PC-3 (cell line): ENCODE data around the gene DHX57. TPM values are rescaled to one million over a fixed set of nuclear protein-coding genes. Genes with fewer than 3 reads are reported as not detected.
A peak's percentile ranks its signal among the peaks of the same experiment; 100 is the strongest.

Source experiments
- ATAC-seq: fragments of 200-7000 bp; cut with Tn5 transposase; 2 replicates; pipeline ENCODE4 v1.9.1; 2020; ENCODE audit warnings: mild to moderate bottlenecking, moderate library complexity
- BruUV-seq: library from RNA; stranded (reverse); fragments of 400-500 nt; replicated peaks from 2 replicates; lab custom pipeline; 2021; lab: Mats Ljungman, UMichigan
- CTCF ChIA-PET: fragments of 300-600 bp; sonication (Branson Sonifier 250); formaldehyde crosslinking; loops from one replicate; lab custom pipeline; 2022; ENCODE audit warnings: antibody characterized with exemption; lab: Charles Lee
- POLR2A ChIA-PET: fragments of 300-600 bp; sonication (Branson Sonifier 250); formaldehyde crosslinking; loops from one replicate; lab custom pipeline; 2022; ENCODE audit warnings: antibody characterized with exemption; ENCODE audit not compliant: unreplicated experiment; lab: Charles Lee
- DNase-seq: peaks from one replicate; pipeline ENCODE4 v3.0.0-alpha.2; 2015
- H2AFZ ChIP-seq: fragments of 300-600 bp; sonication (generic); 2 replicates; pipeline ENCODE4 v1.6.0; 2016; ENCODE audit warnings: antibody characterized with exemption, low read length
- H3F3A ChIP-seq: fragments of 300-600 bp; sonication (generic); one replicate; pipeline ENCODE4 v1.6.0; 2017; ENCODE audit warnings: antibody characterized with exemption, low read length, control low read depth, mild to moderate bottlenecking; ENCODE audit not compliant: unreplicated experiment
- H3K27ac ChIP-seq: fragments of 300-600 bp; sonication (generic); 2 replicates; pipeline ENCODE4 v1.5.1; 2016; ENCODE audit warnings: mild to moderate bottlenecking, low read length
- H3K27me3 ChIP-seq: fragments of 300-600 bp; sonication (generic); 2 replicates; pipeline ENCODE4 v1.6.1; 2016; ENCODE audit warnings: low read length, mixed read lengths
- H3K36me3 ChIP-seq: fragments of 300-600 bp; sonication (generic); 2 replicates; pipeline ENCODE4 v1.6.1; 2016; ENCODE audit warnings: low read depth, mixed run types, low read length, mixed read lengths
- H3K4me1 ChIP-seq: fragments of 300-600 bp; sonication (generic); 2 replicates; pipeline ENCODE4 v1.5.1; 2016; ENCODE audit warnings: low read length; ENCODE audit not compliant: insufficient read depth
- H3K4me2 ChIP-seq: fragments of 300-600 bp; sonication (generic); 2 replicates; pipeline ENCODE4 v1.6.0; 2016; ENCODE audit warnings: low read length
- H3K4me3 ChIP-seq: fragments of 300-600 bp; sonication (generic); 2 replicates; pipeline ENCODE4 v1.5.1; 2016; ENCODE audit warnings: mild to moderate bottlenecking, low read length, mixed read lengths
- H3K79me2 ChIP-seq: fragments of 300-600 bp; sonication (generic); 2 replicates; pipeline ENCODE4 v1.6.1; 2017; ENCODE audit warnings: low read length, mixed read lengths
- H3K9ac ChIP-seq: fragments of 300-600 bp; sonication (generic); 2 replicates; pipeline ENCODE4 v1.6.0; 2016; ENCODE audit warnings: mild to moderate bottlenecking, low read length
- H3K9me2 ChIP-seq: fragments of 300-600 bp; sonication (generic); replicated peaks from 2 replicates; pipeline ENCODE4 v1.6.1; 2016; ENCODE audit warnings: mixed run types, low read length, mixed read lengths
- H3K9me3 ChIP-seq: fragments of 300-600 bp; sonication (generic); 2 replicates; pipeline ENCODE4 v1.6.1; 2016; ENCODE audit warnings: low read length, mixed read lengths
- H4K20me1 ChIP-seq: fragments of 300-600 bp; sonication (generic); 2 replicates; pipeline ENCODE4 v1.6.1; 2016; ENCODE audit warnings: low read length, mixed read lengths
- EZH2 ChIP-seq: fragments of 300-600 bp; sonication (generic); IDR thresholded peaks from one replicate; pipeline ENCODE4 v1.6.1; 2017; ENCODE audit warnings: antibody characterized with exemption, mild to moderate bottlenecking, low read length; ENCODE audit not compliant: unreplicated experiment
- EZH2phosphoT487 ChIP-seq: fragments of 300-600 bp; sonication (generic); IDR thresholded peaks from 2 replicates; pipeline ENCODE4 v1.6.1; 2018; ENCODE audit warnings: mild to moderate bottlenecking, antibody characterized with exemption, low read length, borderline replicate concordance
- intact Hi-C: fragments of 100-400 bp; cut with micrococcal nuclease; formaldehyde crosslinking; loops from 2 replicates; pipeline ENCODE4 v1.9.0; 2023
- total RNA-seq: library from RNA; depleted of rRNA; stranded (reverse); fragments of >200 nt; gene quantifications from 2 replicates; pipeline ENCODE4 v1.2.3, GENCODE V29; 2014
- TF ChIP-seq, protein P1 (sequence below): fragments of 300-600 bp; sonication (generic); conservative IDR thresholded peaks from 2 replicates; pipeline ENCODE4 v1.5.1; 2017; ENCODE audit warnings: antibody characterized with exemption, low read depth, mild to moderate bottlenecking, low read length

Gene DHX57
- total RNA-seq, 1 experiment from 2014 or later, result 17.5 TPM

DNA sequence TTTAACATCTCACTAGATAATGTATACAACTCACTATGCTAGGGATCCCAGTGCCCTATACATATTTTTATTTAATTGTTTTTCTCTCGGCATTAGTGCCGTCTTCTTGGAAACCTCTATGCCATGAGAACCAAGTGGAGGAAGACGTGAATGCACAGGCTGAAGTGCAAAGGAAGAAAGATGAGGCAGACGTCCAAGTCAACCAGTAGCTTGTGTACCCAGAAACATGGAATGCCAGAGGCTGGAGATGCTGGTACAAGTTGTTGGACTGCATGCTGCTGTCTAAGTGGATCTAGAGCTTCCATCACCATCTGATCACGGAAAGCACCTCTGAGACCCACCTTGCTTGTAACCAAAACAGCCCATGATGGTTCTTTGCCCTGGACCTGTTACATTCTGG is 110.2 kb downstream of the DHX57 start:
- BruUV-seq, result no TSS peak
- peak overlapping the region; percentile 56 for H2AFZ ChIP-seq
- H3K4me2 ChIP-seq, result peak overlapping the region; percentile 14
- no peaks in the 10 kb centered on the region for H3K79me2 ChIP-seq
- peaks cover 29% of the 10 kb centered on the region for H3K4me1 ChIP-seq
- no peak overlapping the region for H3K9ac ChIP-seq
- H3K36me3 ChIP-seq, result no peaks in the 10 kb centered on the region
- ChIA-PET POLR2A (interaction anchor here (0.5 kb wide), 1 partner anchor 14 kb away, joined by 9 read pairs; the partner anchor contains the start of gene SRSF7), CTCF (no interaction called here)
- no peak for DNase-seq
- TF ChIP-seq EZH2, result no peak
- TF ChIP-seq, protein P1, sequence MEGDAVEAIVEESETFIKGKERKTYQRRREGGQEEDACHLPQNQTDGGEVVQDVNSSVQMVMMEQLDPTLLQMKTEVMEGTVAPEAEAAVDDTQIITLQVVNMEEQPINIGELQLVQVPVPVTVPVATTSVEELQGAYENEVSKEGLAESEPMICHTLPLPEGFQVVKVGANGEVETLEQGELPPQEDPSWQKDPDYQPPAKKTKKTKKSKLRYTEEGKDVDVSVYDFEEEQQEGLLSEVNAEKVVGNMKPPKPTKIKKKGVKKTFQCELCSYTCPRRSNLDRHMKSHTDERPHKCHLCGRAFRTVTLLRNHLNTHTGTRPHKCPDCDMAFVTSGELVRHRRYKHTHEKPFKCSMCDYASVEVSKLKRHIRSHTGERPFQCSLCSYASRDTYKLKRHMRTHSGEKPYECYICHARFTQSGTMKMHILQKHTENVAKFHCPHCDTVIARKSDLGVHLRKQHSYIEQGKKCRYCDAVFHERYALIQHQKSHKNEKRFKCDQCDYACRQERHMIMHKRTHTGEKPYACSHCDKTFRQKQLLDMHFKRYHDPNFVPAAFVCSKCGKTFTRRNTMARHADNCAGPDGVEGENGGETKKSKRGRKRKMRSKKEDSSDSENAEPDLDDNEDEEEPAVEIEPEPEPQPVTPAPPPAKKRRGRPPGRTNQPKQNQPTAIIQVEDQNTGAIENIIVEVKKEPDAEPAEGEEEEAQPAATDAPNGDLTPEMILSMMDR, result no peak
- TF ChIP-seq EZH2phosphoT487, result no peak
- no peaks in the 10 kb centered on the region for H3K27me3 ChIP-seq
- H3F3A ChIP-seq, result no peaks in the 10 kb centered on the region
- H4K20me1 ChIP-seq, result no peaks in the 10 kb centered on the region
- ATAC-seq, result peak; percentile 16; the same call in 1 of the 2 replicates
- no peaks in the 10 kb centered on the region for H3K9me2 ChIP-seq
- intact Hi-C loops, result no loop called here
- 0 out of 2 replicates have a peak overlapping the region, but pooled peaks have one; percentile 5 for H3K4me3 ChIP-seq
- H3K27ac ChIP-seq, result peak overlapping the region; percentile 31; the same call in 1 of the 2 replicates
- no peaks in the 10 kb centered on the region for H3K9me3 ChIP-seq

DNA sequence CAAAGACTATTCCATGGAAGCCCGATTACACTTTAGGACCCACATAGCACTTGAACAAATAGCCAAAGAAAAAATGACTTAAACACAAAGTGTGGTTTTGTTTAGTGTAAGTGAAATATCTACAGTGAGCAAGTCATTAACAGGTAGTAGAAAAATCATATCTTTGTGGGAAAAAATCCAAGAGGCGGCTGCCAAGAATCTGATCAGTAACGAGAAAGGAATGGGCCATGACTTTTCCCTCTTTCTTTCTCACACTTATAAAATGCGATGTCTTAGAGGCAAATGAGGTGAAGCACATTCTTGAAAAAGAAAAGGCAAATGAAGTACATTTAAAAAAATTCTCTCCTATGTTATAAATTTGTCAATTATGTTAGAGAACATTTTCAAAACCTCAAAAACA is 110.6 kb downstream of the DHX57 start:
- H3K9ac ChIP-seq, result no peak overlapping the region
- no TSS peak for BruUV-seq
- H3K9me2 ChIP-seq, result no peaks in the 10 kb centered on the region
- H3K4me1 ChIP-seq, result peaks cover 29% of the 10 kb centered on the region
- H3K4me3 ChIP-seq, result 0 out of 2 replicates have a peak overlapping the region, but pooled peaks have one; percentile 5
- H3K27ac ChIP-seq, result peak overlapping the region; percentile 31; the same call in 1 of the 2 replicates
- no peaks in the 10 kb centered on the region for H3K27me3 ChIP-seq
- H2AFZ ChIP-seq, result peak overlapping the region; percentile 56
- peak; percentile 77 for DNase-seq
- no peak for TF ChIP-seq EZH2phosphoT487
- no peak for TF ChIP-seq EZH2
- TF ChIP-seq, protein P1, result no peak
- no peaks in the 10 kb centered on the region for H3K36me3 ChIP-seq
- H3K79me2 ChIP-seq, result no peaks in the 10 kb centered on the region
- ChIA-PET POLR2A (no interaction called here), CTCF (no interaction called here)
- H3F3A ChIP-seq, result no peaks in the 10 kb centered on the region
- no peaks in the 10 kb centered on the region for H3K9me3 ChIP-seq
- ATAC-seq, result peak; percentile 55
- peak overlapping the region; percentile 14 for H3K4me2 ChIP-seq
- no peaks in the 10 kb centered on the region for H4K20me1 ChIP-seq
- intact Hi-C loops, result no loop called here

DNA sequence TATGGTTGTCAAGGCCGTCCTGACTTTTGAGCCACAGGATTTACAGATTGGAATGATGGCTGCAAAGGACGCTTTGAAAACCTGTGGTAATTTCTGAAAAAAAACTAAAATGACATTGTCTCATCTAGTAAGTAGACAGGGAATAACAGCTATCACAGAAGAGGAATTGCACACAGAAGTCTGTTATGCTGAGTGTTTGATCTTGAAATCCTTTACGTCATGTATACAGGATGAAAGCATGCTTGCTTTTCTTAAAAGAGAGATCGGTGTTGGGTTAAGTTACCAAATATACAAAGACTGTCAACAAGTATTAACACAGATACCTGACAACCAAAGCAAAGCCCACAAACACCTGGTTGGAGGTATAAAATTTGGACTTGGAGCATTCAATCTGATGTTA is 112.0 kb downstream of the DHX57 start:
- H3K9me3 ChIP-seq, result no peaks in the 10 kb centered on the region
- BruUV-seq, result no TSS peak
- DNase-seq (no peak), ATAC-seq (no peak)
- CTCF ChIA-PET, result no interaction called here
- no peaks in the 10 kb centered on the region for H3K79me2 ChIP-seq
- H2AFZ ChIP-seq, result no peak overlapping the region
- no peak overlapping the region for H3K4me2 ChIP-seq
- H4K20me1 ChIP-seq, result no peaks in the 10 kb centered on the region
- intact Hi-C loops, result no loop called here
- no peaks in the 10 kb centered on the region for H3F3A ChIP-seq
- no peaks in the 10 kb centered on the region for H3K36me3 ChIP-seq
- no peak overlapping the region for H3K4me3 ChIP-seq
- H3K9me2 ChIP-seq, result no peaks in the 10 kb centered on the region
- H3K27me3 ChIP-seq, result no peaks in the 10 kb centered on the region
- H3K27ac ChIP-seq, result no peak overlapping the region
- H3K4me1 ChIP-seq, result peaks cover 29% of the 10 kb centered on the region
- POLR2A ChIA-PET, result no interaction called here
- no peak overlapping the region for H3K9ac ChIP-seq
- no peak for TF ChIP-seq EZH2
- no peak for TF ChIP-seq EZH2phosphoT487
- TF ChIP-seq, protein P1, result no peak
